MV-4-11 (cell line): Measurements from ENCODE around the gene LAMA2.

ENCODE experiments used
- DNase-seq: peaks from one replicate; lab custom pipeline; 2025; lab: John Stamatoyannopoulos, UW

The LAMA2 gene

GRCh38 chr6:129209355-129209754, 326.4 kb downstream of the LAMA2 start:
- no peak for DNase-seq

- no peak for DNase-seq
These were observed 327.7 kb downstream of the LAMA2 start for GRCh38 chr6:129210684-129211083.

DNA sequence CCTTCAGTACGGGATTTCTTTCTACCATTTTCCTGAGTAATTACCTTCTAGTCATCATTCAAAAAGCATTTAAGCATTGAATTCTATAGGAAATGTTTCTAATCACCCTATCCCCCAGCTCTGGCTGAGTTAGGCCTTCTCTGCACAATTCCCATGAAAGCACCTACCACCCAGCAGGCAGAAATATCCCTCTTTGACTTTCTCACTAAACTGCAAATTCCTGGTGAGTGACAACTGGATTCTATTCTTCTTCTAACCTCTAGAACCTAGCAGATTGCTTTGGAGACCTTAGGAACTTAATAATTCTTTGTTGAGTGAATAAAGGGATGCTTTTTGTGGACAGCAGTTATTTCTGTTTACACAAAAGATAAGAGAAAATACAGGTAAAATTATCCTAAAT, 328.7 kb downstream of the LAMA2 start:
- no peak for DNase-seq

DNA sequence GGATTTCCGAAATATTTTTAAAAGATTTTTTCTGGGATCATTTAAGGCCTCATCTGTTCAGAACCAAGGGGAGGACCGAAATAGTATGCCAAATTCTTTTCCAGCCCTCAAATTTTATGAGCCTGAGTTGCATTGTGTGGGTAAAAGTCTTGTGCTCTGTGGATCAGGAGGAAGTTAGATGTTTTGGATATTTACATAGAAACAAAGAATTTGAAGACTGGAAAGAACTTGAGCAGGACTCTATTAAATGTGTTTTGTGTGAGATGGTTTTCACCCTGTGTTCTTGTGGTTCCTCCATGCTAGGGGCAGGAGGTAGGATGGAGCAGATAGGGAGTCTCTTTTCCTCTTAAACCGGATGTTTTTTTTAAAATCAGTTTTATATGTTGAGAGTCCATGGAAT, 329.1 kb downstream of the LAMA2 start:
- no peak for DNase-seq

DNA sequence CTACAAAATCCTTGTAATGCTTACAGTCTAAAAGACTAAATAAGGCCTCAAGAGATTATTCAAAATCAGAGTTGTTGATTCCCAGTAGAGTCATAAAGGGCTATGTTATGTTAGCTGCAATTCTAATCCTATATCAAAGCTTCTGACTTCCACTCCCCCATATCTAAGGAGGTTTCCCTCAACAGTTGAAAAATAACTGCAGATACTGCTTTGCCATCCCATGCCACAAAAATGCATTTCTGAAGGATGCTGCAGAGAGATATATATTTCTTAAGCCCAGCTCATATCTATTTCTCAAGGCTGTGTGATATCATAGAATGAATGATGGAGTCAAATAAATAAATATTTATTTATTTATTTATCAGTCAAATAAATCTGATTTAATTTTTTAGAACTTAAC, 332.3 kb downstream of the LAMA2 start:
- no peak for DNase-seq

DNA sequence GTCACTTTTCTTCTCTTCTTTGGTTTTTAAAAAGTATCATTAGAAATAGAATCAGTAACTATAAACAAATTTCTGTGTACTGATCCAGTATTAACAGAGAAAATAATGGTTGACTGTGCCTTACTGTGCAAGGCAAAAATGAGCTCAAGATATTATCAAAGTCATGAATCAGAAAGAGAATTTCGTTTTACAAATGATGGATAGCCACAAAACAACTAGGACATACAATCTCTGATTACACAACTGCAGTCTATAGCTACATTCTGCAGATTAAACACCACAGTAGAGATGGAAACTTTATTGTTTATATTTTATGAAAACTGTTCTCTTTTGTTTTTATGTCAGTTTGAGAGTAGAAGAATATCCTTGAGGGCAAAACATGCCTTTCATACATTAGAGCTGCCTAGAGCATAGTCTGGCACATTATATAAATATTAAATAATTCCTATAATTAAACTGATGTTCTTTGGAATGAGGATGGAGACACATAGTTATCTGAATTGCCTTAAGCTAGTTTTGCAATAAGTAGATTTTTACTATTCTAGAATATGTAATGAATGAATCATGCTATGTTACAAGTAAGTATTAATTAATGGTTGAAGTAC, 333.1 kb downstream of the LAMA2 start:
- no peak for DNase-seq

DNA sequence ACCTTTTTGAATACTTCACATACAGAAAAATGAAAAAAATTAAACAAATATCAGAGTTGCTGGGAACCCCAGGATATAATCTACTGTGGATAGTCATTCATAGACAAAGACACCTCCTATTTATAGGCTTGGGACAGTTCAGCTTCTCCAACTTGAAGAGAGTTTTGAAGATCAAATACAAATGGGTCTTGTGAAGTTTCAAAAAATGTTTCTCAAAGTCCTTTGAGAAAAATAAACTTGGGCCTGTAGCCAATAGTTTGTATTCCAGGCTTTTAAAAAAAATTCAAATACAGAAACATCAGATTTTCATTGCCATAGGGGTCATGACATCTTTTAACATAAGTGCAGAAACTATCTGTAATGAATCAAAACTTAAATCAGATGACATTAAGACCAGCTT, 334.8 kb downstream of the LAMA2 start:
- no peak for DNase-seq

DNA sequence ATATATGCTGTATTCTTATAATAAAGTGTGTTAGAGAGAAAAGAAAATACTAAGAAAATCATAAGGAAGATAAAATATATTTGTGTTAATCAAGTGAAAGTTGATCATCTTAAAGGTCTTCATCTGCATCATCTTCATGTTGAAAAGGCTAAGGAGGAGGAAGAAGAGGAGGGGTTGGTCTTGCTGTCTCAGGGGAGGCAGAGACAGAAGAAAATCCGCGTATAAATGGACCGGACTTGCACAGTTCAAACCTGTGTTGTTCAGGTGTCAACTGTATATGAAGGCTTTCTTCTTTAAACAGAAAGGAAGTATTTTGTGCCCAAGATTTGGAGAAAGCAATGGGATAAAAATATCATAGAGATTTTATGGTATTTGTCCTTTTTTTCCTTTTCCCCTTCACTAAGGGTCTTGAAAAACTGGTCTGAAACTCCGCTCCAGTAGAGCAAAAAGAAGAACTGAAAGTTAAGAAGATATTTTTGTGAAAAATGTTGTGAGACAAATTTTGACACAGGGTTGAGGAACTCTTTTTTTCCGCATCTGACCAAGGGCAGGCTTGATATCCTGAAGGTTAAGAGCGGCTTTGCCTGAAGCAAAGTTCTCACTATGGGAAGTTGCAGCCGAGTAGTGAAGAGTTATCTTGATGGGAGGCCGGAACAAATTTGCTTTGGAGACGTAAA, 350.7 kb downstream of the LAMA2 start:
- peak; percentile 88 for DNase-seq

GRCh38 chr6:129235167-129236000, 352.4 kb downstream of the LAMA2 start:
- DNase-seq = peak; percentile 46

- no peak for DNase-seq
These were observed 353.1 kb downstream of the LAMA2 start for GRCh38 chr6:129236001-129236517.

DNA sequence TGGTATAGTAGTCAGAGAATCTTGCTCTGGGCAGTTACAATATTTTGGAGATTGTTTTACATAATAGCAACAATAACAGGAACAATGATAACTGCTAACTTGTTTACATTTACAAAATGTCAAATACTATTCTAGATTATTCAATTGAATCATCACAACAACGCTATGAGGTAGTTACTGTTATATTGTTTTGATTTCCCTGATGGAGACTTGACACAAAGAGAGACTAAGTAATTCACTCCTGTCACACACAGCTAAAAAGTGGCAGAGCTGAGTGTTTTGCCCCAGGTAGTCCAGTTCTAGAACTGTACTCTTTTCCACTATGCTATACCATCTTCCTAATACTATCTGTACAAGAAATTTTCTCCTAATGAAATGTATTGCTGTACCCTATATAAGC, 356.1 kb downstream of the LAMA2 start:
- no peak for DNase-seq

DNA sequence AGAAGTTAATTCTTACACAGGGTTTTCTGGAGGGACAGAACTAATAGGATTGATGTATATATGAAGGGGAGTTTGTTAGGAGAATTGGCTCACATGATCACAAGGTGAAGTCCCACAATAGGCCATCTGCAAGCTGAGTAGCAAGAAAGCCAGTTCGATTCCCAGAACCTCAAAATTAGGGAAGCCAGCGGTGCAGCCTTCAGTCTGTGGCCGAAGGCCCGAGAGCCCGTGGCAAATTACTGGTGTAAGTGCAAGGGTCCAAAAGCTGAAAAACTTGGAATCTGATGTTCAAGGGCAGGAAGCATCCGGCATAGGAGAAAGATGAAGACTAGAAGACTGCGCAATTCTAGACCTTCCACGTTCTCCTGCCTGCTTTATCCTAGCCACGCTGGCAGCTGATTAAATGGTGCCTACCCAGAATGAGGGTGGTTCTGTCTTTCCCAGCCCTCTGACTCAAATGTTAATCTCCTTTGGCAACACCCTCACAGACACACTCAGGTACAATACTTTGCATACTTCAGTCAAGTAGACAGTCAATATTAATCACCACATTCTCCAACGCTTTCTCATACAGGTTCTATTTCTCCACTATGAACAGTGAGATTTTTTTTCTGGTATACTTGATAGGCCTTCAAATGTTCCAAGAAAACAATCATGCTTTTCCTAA, 357.0 kb downstream of the LAMA2 start:
- DNase-seq = no peak

- no peak for DNase-seq
These were observed 357.5 kb downstream of the LAMA2 start for GRCh38 chr6:129240492-129240853.

DNA sequence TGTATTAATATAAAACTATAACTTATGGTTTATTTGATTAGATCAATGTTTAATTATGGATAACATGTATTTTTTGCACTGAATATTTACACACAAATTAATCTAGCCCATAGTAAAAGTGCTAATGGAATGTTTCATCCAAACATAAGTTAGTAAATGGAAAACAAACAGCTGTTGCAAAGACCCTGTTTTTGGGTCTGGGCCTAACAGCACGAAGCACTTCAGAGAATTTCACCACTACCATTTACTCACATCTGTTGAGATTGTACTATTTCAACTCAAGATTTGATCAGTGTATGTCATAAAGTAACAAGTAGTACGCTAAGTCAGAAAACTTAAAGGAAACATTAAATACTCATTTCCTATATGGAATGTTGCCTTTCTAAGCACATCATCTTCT, 359.6 kb downstream of the LAMA2 start:
- no peak for DNase-seq

DNA sequence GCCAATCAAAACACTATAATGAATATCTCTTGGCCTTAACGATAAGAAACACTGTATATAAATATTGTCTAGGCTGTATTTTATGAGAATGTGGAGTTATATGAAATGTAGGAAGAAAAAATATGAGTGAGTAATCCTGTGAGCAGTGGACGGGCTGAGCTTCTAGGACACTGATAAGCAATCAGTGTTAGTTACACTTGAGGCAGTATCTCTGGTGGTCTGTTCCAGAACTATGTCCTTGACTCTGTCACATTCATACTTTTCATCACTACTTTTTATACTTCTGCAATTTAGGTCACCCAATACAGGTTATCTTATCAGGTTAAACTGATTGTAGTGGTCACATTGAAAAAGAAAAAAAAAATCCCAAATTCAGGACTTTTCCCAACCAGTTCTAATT, 360.4 kb downstream of the LAMA2 start:
- DNase-seq = no peak

GRCh38 chr6:129248946-129249345, 366.0 kb downstream of the LAMA2 start:
- no peak for DNase-seq

GRCh38 chr6:129251669-129252376, 368.9 kb downstream of the LAMA2 start:
- DNase-seq = peak; percentile 41

DNA sequence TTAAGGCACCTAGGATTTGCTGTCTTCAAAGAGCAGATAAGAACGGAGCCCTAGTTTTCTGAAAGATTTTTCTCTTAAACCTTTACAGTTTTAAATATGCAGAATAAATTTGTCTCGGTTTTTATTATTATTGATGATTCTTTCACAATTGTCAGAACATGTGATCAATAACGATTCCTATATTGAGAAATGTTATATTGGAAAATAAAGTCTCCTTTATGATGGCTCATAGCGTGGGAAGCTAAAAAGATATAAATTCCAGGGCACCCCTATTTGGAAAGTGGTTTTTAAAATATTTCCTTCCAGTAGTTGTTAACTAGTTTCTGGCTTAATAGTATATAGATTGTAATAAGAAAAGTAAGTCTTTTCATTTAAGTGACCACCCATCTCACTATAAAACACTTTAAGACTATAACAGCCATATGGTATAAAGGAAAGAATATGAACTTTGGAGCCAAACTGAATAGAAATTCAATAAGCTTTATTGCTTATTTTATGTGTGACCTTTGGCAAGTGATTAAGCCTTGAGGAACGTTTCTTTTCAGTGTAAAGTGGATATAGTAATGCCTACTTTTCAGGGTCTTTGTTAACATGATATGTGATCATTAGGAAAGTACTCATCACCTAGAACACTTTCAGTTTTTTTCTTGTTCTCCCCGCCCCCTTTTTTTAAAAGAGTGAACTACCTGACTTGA, 369.6 kb downstream of the LAMA2 start:
- no peak for DNase-seq

DNA sequence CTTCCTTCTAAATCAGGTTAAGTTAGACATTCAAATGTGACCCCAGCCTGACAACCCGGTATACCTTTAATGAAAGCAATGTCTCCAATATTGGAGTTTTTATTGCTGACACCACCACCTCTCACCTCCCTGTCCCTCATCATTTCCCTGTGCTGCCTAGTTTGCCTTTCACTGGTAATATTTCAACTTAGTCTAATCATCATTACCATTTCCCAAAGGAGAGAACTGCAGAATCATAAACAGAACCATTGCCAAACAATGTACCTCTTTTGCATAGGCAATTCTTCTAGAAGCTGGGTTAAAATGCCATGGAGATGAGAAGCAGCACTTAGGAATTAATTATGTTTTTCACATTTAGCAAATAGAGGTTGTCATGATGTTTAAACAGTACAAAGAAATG, 370.3 kb downstream of the LAMA2 start:
- DNase-seq = no peak

DNA sequence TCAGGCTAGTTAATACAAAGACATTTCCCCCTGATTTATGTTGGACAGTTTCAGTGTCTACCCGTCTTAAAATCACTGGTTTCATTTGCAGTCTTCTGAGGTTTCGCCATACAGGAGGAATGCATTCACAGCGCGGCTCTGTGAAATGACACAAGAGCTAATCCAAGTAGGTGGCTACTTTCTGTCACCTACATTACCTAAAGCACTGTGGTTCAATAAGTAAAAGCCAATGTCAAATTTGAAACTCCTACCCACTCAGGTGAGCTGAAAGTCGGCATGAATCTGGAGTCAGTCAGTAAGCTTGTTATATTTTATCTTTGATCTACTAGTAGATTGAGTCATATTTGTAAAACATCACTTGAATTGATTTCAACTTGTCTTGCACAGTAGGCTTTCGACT, 370.8 kb downstream of the LAMA2 start:
- no peak for DNase-seq

- no peak for DNase-seq
These were observed 374.3 kb downstream of the LAMA2 start for GRCh38 chr6:129257196-129257595.
